Choroid plexus epithelial cell (primary cell): ENCODE measurements around the gene LHFPL6.
A peak's percentile ranks its signal among the peaks of the same experiment; 100 is the strongest.

Experiments
- DNase-seq: peaks from one replicate; pipeline ENCODE4 v3.0.0-alpha.2; 2010; ENCODE audit warnings: low read depth
- H3K4me3 ChIP-seq: 2 replicates; pipeline ENCODE4 v1.5.1; 2011; ENCODE audit warnings: low read depth, mild to moderate bottlenecking, control low read depth, low read length, moderate library complexity
- TF ChIP-seq, protein P1 (sequence below): conservative IDR thresholded peaks from 2 replicates; pipeline ENCODE4 v1.5.1; 2011; ENCODE audit warnings: low read depth, mild to moderate bottlenecking, control low read depth, inconsistent platforms, low read length, moderate library complexity

LHFPL6 gene

DNA sequence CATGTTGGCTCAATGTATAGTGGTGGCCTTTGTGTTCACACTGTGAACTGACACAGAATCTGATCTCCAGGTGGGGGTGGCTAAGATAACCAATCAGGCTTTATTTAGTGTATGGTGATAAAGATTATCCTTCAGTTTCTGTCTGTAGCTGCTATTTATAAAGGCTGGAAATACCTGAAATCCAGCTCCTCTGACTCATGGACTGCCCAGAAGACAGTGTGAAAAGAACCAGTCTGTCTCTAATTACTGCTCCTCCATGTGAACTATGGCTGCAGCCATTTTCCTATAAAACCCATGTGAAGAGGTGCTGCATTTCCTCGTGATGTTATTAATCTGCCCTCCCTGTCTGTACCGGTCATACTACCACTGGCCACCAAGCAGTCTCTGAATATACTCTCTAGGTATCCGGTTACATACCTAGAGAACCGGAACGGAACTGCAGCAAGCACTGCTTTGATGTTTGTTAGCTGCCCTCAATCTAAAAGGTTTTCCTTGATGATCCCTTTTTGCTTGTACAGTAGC, 238.0 kb downstream of the LHFPL6 start:
- H3K4me3 ChIP-seq = no peak overlapping the region
- peak; percentile 57 for DNase-seq
- TF ChIP-seq, protein P1, sequence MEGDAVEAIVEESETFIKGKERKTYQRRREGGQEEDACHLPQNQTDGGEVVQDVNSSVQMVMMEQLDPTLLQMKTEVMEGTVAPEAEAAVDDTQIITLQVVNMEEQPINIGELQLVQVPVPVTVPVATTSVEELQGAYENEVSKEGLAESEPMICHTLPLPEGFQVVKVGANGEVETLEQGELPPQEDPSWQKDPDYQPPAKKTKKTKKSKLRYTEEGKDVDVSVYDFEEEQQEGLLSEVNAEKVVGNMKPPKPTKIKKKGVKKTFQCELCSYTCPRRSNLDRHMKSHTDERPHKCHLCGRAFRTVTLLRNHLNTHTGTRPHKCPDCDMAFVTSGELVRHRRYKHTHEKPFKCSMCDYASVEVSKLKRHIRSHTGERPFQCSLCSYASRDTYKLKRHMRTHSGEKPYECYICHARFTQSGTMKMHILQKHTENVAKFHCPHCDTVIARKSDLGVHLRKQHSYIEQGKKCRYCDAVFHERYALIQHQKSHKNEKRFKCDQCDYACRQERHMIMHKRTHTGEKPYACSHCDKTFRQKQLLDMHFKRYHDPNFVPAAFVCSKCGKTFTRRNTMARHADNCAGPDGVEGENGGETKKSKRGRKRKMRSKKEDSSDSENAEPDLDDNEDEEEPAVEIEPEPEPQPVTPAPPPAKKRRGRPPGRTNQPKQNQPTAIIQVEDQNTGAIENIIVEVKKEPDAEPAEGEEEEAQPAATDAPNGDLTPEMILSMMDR = peak; percentile 20

DNA sequence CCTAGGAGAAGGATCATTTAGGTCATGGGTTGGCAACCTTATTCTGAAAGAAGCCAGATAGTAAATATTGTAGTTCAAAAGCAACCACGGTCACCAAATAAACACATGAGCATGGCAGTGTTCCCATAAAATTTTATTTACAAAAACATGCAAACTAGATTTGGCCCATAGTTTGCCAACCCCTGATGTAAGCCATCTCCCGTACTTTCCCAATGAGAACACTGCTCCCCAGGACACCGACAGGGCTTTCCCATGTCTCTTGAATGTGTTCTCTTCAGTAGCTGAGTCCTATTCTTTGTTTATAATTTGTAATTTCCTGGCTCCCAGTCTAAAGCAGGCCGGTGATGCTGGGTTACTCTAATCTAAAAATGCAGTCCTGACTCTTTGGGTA, 239.6 kb downstream of the LHFPL6 start:
- no peak for DNase-seq
- H3K4me3 ChIP-seq = no peak overlapping the region
- TF ChIP-seq, protein P1 = no peak

DNA sequence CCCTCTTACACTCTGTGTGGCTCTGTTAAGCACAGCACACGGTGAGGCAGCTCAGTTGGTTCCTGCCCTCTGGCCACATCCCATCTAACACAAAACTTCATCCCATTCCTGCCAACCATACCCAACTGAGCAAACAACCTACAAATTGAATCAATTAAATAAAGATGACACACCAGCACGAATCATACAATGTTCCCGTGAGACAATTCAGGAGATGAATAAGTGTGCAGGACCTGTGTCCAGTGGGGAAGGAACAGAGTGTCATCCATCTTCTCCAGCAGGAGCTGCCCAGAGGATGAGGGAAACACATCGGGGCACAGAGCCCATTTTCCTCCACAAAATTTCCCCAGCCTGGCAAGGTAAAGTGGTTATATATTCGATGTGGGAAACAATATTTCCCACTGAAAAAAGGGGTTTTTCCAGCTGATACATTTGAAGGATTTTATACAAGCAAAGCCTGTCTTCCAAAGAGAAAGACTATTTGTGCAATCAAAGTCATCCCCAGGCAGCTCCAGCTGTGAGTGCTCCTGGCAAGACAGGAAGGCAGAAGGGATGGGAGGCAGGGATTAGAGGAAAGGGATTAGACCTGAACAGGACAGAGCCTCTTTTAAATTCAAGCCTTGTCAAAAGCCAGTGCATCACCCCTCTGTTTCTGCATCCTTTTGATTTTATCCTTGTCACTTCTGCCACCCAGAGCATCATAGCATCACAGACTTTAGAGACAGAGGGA, 240.2 kb downstream of the LHFPL6 start:
- TF ChIP-seq, protein P1 = no peak
- H3K4me3 ChIP-seq = no peak overlapping the region
- no peak for DNase-seq

DNA sequence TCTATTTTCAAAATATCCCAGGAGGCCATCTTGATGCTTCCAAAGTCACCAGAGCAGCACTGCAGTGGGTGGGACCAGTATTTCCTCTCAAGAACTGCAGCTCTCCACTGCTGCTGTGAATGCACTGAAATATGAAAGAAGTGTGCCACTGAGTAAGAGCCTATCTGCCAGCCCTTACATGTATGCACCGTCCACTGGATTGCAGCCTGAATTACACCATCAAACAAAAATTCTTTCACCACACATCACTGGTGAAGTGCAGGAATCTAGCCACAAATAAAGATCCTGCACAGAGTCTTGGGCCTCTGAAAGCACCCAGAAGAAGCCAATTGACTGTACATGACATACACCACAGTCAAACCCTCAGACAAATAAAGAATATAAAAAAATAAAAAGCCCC, 249.0 kb downstream of the LHFPL6 start:
- peak; percentile 80 for DNase-seq
- TF ChIP-seq, protein P1 = no peak
- no peak overlapping the region for H3K4me3 ChIP-seq

DNA sequence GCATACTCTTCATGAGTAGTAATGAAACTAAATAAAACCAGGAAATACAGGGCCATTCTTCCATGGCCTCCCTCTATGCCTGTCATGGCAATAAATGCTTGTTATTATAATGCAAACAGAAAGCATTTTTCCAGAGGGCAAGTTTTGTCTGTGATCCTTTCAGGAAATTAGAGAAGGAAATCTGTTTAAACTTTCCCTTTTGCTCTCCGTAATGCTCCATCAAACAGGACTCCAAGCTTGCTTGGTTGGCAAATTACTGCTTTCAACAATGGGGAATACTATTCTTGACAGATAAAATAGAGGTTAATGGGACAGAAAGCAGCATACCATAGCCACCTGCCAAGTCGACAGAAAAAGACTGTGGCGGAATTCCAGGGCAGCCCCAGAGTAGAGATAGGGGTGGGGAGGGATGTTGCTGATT, 252.5 kb downstream of the LHFPL6 start:
- TF ChIP-seq, protein P1 = no peak
- peak; percentile 17 for DNase-seq
- no peak overlapping the region for H3K4me3 ChIP-seq

DNA sequence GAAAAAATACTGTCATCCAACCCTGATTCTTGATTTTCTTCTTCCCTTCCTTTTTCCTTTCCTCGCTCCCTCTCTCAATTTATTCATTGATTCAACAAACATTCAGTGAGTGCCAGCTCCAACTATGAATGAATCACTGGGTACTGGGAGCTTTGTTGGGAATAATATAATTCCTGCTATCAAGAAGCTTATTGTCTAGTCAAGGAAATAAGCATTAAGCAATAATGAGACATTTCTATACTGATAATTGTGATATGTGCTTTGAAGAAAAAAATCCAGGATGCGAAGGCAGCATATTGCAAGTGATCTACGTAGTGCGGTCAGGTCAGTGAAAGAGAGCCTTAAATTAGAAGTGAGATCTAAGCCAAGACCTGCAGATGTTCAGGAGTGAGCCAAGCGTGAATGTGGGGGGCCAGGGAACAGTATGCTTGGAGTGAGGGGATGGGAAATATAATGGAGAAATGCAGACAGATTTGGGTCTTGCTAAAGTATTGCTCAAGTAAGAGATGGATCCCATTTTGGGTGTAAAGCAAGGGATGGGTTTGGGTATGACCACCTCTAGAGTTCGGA, 253.5 kb downstream of the LHFPL6 start:
- TF ChIP-seq, protein P1 = no peak
- no peak for DNase-seq
- no peak overlapping the region for H3K4me3 ChIP-seq
